Measurements from ENCODE around the gene SLC35C1. TPM values are rescaled to one million over a fixed set of nuclear protein-coding genes. Genes with fewer than 3 reads are reported as not detected.
"Not testable (repeated sequence)": the region's sequence is repeated elsewhere in the genome, so short reads cannot be mapped to it uniquely, and the experiment has no call there.

SLC35C1 gene
- total RNA-seq, 1 experiment from 2014 or later: 10.4 TPM

GRCh38 chr11:45820211-45820857, 15.4 kb downstream of the SLC35C1 start (continued):
- no peak for TF ChIP-seq NR2C2 (CRISPR knock-in tag; IDR thresholded peaks at IDR 0.05)
- no peak for TF ChIP-seq KAT7 (CRISPR knock-in tag; IDR thresholded peaks at IDR 0.05; ENCODE audit: borderline replicate concordance)
- TF ChIP-seq E2F4 (CRISPR knock-in tag; IDR thresholded peaks at IDR 0.05; ENCODE audit: borderline replicate concordance, low read depth): no peak
- no peak for TF ChIP-seq SMAD4 (CRISPR knock-in tag; IDR thresholded peaks at IDR 0.05)
- no peak for TF ChIP-seq HMGXB4 (CRISPR knock-in tag; IDR thresholded peaks at IDR 0.05)
- TF ChIP-seq NR1H2 (CRISPR knock-in tag; IDR thresholded peaks at IDR 0.05): no peak
- no peak for TF ChIP-seq ZNF317 (CRISPR knock-in tag; IDR thresholded peaks at IDR 0.05; ENCODE audit: borderline replicate concordance, low read depth)
- TF ChIP-seq ZNF425 (CRISPR knock-in tag; conservative IDR thresholded peaks at IDR 0.05): no peak
- no peak for TF ChIP-seq FOXP4 (CRISPR knock-in tag; IDR thresholded peaks at IDR 0.05)
- no peak for TF ChIP-seq USF2 (CRISPR knock-in tag; IDR thresholded peaks at IDR 0.05)

- CTCF ChIA-PET: interaction anchor here (0.9 to 1.2 kb wide), 3 partner anchors 11 to 55 kb away, joined by 3 to 4 read pairs (median 3); no protein-coding TSS in a partner anchor
- peaks cover 10% of the 10 kb centered on the region for H3K9me3 Mint-ChIP-seq
- H3K4me3 Mint-ChIP-seq; H3K27ac Mint-ChIP-seq; ATAC-seq; H3K36me3 Mint-ChIP-seq; POLR2A ChIA-PET; DNase-seq (ENCODE audit: low spot score); H3K4me1 Mint-ChIP-seq: not testable (repeated sequence)
- H3K27me3 Mint-ChIP-seq (ENCODE audit: low read depth): peaks cover 17% of the 10 kb centered on the region
Measured at GRCh38 chr11:45826492-45826891, 21.5 kb downstream of the SLC35C1 start.

GRCh38 chr11:45827123-45827522, 22.2 kb downstream of the SLC35C1 start:
- peak; percentile 72; the same call in 1 of the 2 replicates for TF ChIP-seq GTF2I (CRISPR knock-in tag; conservative IDR thresholded peaks at IDR 0.05)
- no peak for TF ChIP-seq E2F1 (CRISPR knock-in tag; IDR thresholded peaks at IDR 0.05)
- TF ChIP-seq GRHL2 (CRISPR knock-in tag; IDR thresholded peaks at IDR 0.05; ENCODE audit: insufficient replicate concordance, severe bottlenecking): no peak
- DNase-seq (ENCODE audit: low spot score): no peak
- H3K27me3 Mint-ChIP-seq (ENCODE audit: low read depth): peaks cover 17% of the 10 kb centered on the region
- H3K36me3 Mint-ChIP-seq: no peaks in the 10 kb centered on the region
- peaks cover 9% of the 10 kb centered on the region for H3K4me1 Mint-ChIP-seq
- no peak overlapping the region for H3K27ac Mint-ChIP-seq
- ChIA-PET POLR2A (no interaction called here), CTCF (interaction anchor here (0.6 to 1.2 kb wide), 3 partner anchors 11 to 56 kb away, joined by 3 to 4 read pairs (median 3); no protein-coding TSS in a partner anchor)
- H3K9me3 Mint-ChIP-seq: peaks cover 10% of the 10 kb centered on the region
- H3K4me3 Mint-ChIP-seq: no peak overlapping the region
- no peak for ATAC-seq

All from WTC11 (cell line).